Spleen (tissue), 11 donors: ENCODE data around the gene ZNF804A. TPM values are rescaled to one million over a fixed set of nuclear protein-coding genes. Genes with fewer than 3 reads are reported as not detected.

Experiments
- DNase-seq: peaks from one replicate; pipeline ENCODE4 v3.0.0-alpha.2; 2020
- H3K27ac ChIP-seq, 8 donors: fragments of 200-600 bp; sonication (generic) in 7 of 8; 1 replicate in 4 of 8; 2 replicates in 4 of 8; pipeline versions ENCODE4 v1.5.0 to v1.8.0; 2016 to 2021; ENCODE audit warnings: inconsistent platforms in 4 of 8, mild to moderate bottlenecking in 4 of 8, moderate library complexity in 1 of 8
- H3K27me3 ChIP-seq, 7 donors: fragments of 200-600 bp; sonication (generic) in 6 of 7; replicated peaks in 1 of 7; 1 replicate in 4 of 7; 2 replicates in 3 of 7; pipeline versions ENCODE4 v1.5.0 to v1.8.0; 2016 to 2021; ENCODE audit warnings: inconsistent platforms in 3 of 7, mild to moderate bottlenecking in 1 of 7
- H3K36me3 ChIP-seq, 6 donors: fragments of 200-600 bp; sonication (generic) in 5 of 6; 1 replicate in 4 of 6; 2 replicates in 2 of 6; pipeline versions ENCODE4 v1.5.0 to v1.8.0; 2016 to 2021; ENCODE audit warnings: inconsistent platforms in 2 of 6
- H3K4me1 ChIP-seq, 6 donors: fragments of 200-600 bp; sonication (generic) in 5 of 6; 1 replicate in 3 of 6; 2 replicates in 3 of 6; pipeline versions ENCODE4 v1.5.0 to v1.8.0; 2016 to 2021; ENCODE audit warnings: inconsistent platforms in 3 of 6
- H3K4me3 ChIP-seq, 8 donors: fragments of 200-600 bp; sonication (generic) in 7 of 8; 1 replicate in 4 of 8; 2 replicates in 4 of 8; pipeline versions ENCODE4 v1.5.0 to v1.8.0; 2016 to 2021; ENCODE audit warnings: inconsistent platforms in 4 of 8, mild to moderate bottlenecking in 4 of 8, moderate library complexity in 2 of 8
- H3K9me3 ChIP-seq, 8 donors: fragments of 200-600 bp; sonication (generic) in 7 of 8; 1 replicate in 4 of 8; 2 replicates in 4 of 8; pipeline versions ENCODE4 v1.5.0 to v1.8.0; 2016 to 2021; ENCODE audit warnings: inconsistent platforms in 4 of 8
- POLR2A ChIP-seq, 3 donors: fragments of 450-650 bp; IDR thresholded peaks; one replicate each; pipeline ENCODE4 v1.5.1; 2017; ENCODE audit warnings: antibody characterized with exemption in 3 of 3, mild to moderate bottlenecking in 1 of 3
- POLR2AphosphoS5 ChIP-seq, 3 donors: sonication (generic); formaldehyde crosslinking; IDR thresholded peaks; one replicate each; pipeline ENCODE4 v1.5.1; 2017; ENCODE audit warnings: antibody characterized with exemption in 3 of 3
- WGBS, 5 donors: extraction: QIAGEN DNeasy Blood & Tissue Kit in 3 of 5; methylation state at CpG; one replicate each; pipeline versions ENCODE4 v1.1.5 to v1.1.7; 2013 to 2018; 5-methylcytosine and 5-hydroxymethylcytosine counted together
- intact Hi-C: fragments of 100-400 bp; cut with DNase I; formaldehyde crosslinking; loops from one replicate; pipeline ENCODE4 v1.15.0; 2023; ENCODE audit warnings: low total_unique reads
- polyA plus RNA-seq, 3 donors: library from polyadenylated mRNA; stranded (reverse); fragments of 200-250 nt; gene quantifications; one replicate each; pipeline ENCODE4 v1.2.1, GENCODE V29; 2013
- total RNA-seq, 7 donors: library from RNA; depleted of rRNA in 3 of 7; stranded (reverse); fragments of >200 nt in 3 of 7; fragmentation: NEBNext Ultra II Directional in 4 of 7; extraction: Animal tissue kit (Norgen Biotek cat#: 25700) in 4 of 7; gene quantifications; one replicate each; pipeline versions ENCODE4 v1.1.0 to v1.2.1, GENCODE V29; 2016 to 2021
- TF ChIP-seq, protein P1 (sequence below), 11 experiments: fragments of 200-600 bp in 7 of 11; fragments of 450-650 bp in 4 of 11; sonication (generic) in 4 of 11; IDR thresholded peaks in 8 of 11; conservative IDR thresholded peaks in 3 of 11; 1 replicate in 7 of 11; 2 replicates in 4 of 11; pipeline versions ENCODE4 v1.4.0 to v1.8.0; 2016 to 2021; ENCODE audit warnings: antibody characterized with exemption in 11 of 11, inconsistent platforms in 4 of 11, mild to moderate bottlenecking in 1 of 11
- donor health status: healthy with polysubstance abuse.
- donor health status: DM: no; HTN: no; CAD: no; lungs with moderate emphysema.
- donor health status: DM: no; HTN: no; CAD: no.
- donor health status: Bipolar disorder and iron deficiency.
- donor health status: healthy.
- donor health status: DM: no; HTN: no; CAD: no.
- donor health status: DM: yes; HTN: yes; CAD: no.

ZNF804A gene
- total and polyA plus RNA-seq, 10 donors: 0.21 to 1.8 (median 0.41) TPM

DNA sequence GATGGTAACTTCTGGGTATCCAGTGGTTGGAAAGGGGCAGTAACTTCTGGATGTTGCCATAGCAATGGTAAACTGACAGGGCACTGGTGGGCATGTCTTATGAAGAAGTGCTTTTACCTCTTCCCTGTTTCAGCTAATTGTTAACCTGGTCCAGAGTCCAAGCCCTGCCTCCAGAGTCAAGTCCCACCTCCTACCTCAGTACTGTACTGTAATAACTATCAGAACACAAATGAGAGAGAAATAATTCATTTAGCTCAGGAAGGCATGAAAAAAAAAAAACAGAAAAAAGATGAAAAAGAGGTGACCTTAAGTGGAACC, 237.0 kb downstream of the ZNF804A start:
- H3K27ac ChIP-seq: no peak overlapping the region
- H3K9me3 ChIP-seq: no peaks in the 10 kb centered on the region
- no peak overlapping the region for H3K4me3 ChIP-seq
- intact Hi-C loops: no loop called here
- no peak for DNase-seq
- H3K27me3 ChIP-seq: no peaks in the 10 kb centered on the region
- TF ChIP-seq, protein P1, sequence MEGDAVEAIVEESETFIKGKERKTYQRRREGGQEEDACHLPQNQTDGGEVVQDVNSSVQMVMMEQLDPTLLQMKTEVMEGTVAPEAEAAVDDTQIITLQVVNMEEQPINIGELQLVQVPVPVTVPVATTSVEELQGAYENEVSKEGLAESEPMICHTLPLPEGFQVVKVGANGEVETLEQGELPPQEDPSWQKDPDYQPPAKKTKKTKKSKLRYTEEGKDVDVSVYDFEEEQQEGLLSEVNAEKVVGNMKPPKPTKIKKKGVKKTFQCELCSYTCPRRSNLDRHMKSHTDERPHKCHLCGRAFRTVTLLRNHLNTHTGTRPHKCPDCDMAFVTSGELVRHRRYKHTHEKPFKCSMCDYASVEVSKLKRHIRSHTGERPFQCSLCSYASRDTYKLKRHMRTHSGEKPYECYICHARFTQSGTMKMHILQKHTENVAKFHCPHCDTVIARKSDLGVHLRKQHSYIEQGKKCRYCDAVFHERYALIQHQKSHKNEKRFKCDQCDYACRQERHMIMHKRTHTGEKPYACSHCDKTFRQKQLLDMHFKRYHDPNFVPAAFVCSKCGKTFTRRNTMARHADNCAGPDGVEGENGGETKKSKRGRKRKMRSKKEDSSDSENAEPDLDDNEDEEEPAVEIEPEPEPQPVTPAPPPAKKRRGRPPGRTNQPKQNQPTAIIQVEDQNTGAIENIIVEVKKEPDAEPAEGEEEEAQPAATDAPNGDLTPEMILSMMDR (IDR thresholded peaks at IDR 0.05 in 8 of 11, conservative IDR thresholded peaks at IDR 0.05 in 3 of 11): no peak
- no peak for TF ChIP-seq POLR2A (IDR thresholded peaks at IDR 0.05)
- TF ChIP-seq POLR2AphosphoS5 (IDR thresholded peaks at IDR 0.05): no peak
- no peaks in the 10 kb centered on the region for H3K4me1 ChIP-seq
- no peaks in the 10 kb centered on the region for H3K36me3 ChIP-seq

DNA sequence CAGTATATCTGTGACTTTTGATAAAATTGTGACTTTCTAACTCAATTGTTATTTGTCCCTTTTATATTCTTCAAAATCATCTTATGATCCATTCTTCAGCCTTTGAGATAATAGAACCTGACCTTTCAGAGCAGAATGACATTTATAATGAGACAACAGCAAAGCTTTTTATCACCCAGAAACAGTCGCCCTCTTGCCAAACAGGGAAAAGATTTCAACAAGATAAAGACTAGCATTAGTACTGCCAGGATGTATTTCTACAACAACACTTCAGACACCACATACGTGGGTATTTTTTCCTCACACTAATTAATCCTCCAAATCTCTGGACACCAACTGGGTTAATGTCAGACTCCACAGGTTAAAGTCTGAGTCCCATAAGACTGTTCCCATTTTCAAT, 249.0 kb downstream of the ZNF804A start:
- H3K9me3 ChIP-seq: no peaks in the 10 kb centered on the region
- intact Hi-C loops: no loop called here
- TF ChIP-seq, protein P1 (IDR thresholded peaks at IDR 0.05 in 8 of 11, conservative IDR thresholded peaks at IDR 0.05 in 3 of 11): no peak
- no peak for TF ChIP-seq POLR2A (IDR thresholded peaks at IDR 0.05)
- no peak for TF ChIP-seq POLR2AphosphoS5 (IDR thresholded peaks at IDR 0.05)
- H3K4me1 ChIP-seq: no peaks in the 10 kb centered on the region
- no peak overlapping the region for H3K4me3 ChIP-seq
- WGBS, 5 donors: 38 to 74% (median 54%) methylated on average over 2 of the region's 2 CpGs
- H3K36me3 ChIP-seq: no peaks in the 10 kb centered on the region
- no peak overlapping the region for H3K27ac ChIP-seq
- no peak for DNase-seq
- H3K27me3 ChIP-seq: no peaks in the 10 kb centered on the region

DNA sequence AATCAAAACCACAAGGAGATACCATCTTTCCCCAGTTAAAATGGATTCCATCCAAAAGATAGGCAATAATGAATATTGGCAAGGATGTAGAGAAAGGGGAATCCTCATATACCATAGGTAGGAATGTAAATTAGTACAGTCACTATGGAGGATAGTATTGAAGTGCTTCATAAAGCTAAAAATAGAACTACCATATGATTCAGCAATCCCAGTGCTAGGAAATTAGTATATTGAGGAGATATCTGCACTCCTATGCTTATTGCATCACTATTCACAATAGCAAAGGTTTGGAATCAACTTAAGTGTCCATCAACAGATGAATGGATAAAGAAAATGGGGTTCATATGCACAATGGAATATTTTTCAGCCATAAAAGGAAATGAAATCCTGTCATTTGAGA, 251.2 kb downstream of the ZNF804A start:
- Histone ChIP-seq H3K36me3 (no peaks in the 10 kb centered on the region), H3K4me1 (no peaks in the 10 kb centered on the region), H3K9me3 (no peaks in the 10 kb centered on the region), H3K27me3 (no peaks in the 10 kb centered on the region), H3K4me3 (no peak overlapping the region), H3K27ac (no peak overlapping the region)
- TF ChIP-seq POLR2A (IDR thresholded peaks at IDR 0.05) (no peak), POLR2AphosphoS5 (IDR thresholded peaks at IDR 0.05) (no peak)
- TF ChIP-seq, protein P1 (IDR thresholded peaks at IDR 0.05 in 8 of 11, conservative IDR thresholded peaks at IDR 0.05 in 3 of 11): no peak
- no peak for DNase-seq
- intact Hi-C loops: no loop called here

DNA sequence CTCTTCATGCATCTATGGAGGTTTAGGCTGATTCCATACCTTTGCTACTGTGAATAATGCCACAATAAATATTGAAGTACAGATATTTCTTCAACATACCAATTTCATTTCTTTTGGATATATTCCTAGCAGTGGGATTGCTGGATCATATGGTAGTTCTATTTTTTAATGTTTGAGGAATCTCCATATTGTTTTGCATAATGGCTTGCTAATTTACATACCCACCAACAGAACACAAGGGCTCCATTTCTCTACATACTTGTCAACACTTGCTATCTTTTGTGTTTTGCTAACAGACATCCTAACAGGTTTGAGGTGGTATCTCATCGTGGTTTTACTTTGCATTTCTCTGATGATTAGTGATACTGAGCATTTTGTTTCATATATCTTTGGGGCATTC, 253.2 kb downstream of the ZNF804A start:
- Histone ChIP-seq H3K27me3 (no peaks in the 10 kb centered on the region), H3K36me3 (no peaks in the 10 kb centered on the region), H3K4me3 (no peak overlapping the region), H3K4me1 (no peaks in the 10 kb centered on the region), H3K27ac (no peak overlapping the region), H3K9me3 (peaks cover 0 to 9% (median 1%) of the 10 kb centered on the region in 8 donors)
- no peak for DNase-seq
- TF ChIP-seq, protein P1 (IDR thresholded peaks at IDR 0.05 in 8 of 11, conservative IDR thresholded peaks at IDR 0.05 in 3 of 11): no peak
- TF ChIP-seq POLR2AphosphoS5 (IDR thresholded peaks at IDR 0.05): no peak
- TF ChIP-seq POLR2A (IDR thresholded peaks at IDR 0.05): no peak
- WGBS, 5 donors: 71 to 91% (median 78%) methylated on average over 1 of the region's 1 CpG
- intact Hi-C loops: no loop called here
